DND-41 (cell line): ENCODE measurements around the gene VANGL2.

Experiments
- EZH2 ChIP-seq: IDR thresholded peaks from 3 replicates; pipeline ENCODE4 v1.6.1; 2012; ENCODE audit warnings: borderline replicate concordance, low read depth, mild to moderate bottlenecking, moderate library complexity, low read length, inconsistent platforms; ENCODE audit not compliant: severe bottlenecking
- TF ChIP-seq, protein P1 (sequence below): IDR thresholded peaks from 2 replicates; pipeline ENCODE4 v1.5.1; 2012; ENCODE audit warnings: borderline replicate concordance, low read length, moderate library complexity, mild to moderate bottlenecking; ENCODE audit not compliant: poor library complexity, severe bottlenecking; ENCODE audit errors: extremely low read depth

DNA sequence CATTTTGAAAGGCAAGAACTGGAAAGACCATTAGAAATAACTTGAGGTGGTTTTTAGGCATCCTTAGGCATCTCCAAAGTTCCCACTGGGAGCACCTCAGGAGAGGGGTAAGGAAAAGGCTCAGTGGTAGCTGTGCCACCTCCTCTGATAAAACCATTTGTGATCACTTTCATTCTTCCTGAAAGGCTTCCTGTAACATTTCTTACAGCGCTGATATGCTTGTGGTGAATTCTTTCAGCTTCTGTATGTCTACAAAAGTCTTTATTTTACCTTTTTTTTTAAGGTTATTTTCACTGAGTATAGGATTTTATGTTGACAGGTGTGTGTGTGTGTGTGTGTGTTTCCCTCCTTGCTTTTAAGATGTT lies 54.8 kb downstream of the VANGL2 start:
- TF ChIP-seq, protein P1, sequence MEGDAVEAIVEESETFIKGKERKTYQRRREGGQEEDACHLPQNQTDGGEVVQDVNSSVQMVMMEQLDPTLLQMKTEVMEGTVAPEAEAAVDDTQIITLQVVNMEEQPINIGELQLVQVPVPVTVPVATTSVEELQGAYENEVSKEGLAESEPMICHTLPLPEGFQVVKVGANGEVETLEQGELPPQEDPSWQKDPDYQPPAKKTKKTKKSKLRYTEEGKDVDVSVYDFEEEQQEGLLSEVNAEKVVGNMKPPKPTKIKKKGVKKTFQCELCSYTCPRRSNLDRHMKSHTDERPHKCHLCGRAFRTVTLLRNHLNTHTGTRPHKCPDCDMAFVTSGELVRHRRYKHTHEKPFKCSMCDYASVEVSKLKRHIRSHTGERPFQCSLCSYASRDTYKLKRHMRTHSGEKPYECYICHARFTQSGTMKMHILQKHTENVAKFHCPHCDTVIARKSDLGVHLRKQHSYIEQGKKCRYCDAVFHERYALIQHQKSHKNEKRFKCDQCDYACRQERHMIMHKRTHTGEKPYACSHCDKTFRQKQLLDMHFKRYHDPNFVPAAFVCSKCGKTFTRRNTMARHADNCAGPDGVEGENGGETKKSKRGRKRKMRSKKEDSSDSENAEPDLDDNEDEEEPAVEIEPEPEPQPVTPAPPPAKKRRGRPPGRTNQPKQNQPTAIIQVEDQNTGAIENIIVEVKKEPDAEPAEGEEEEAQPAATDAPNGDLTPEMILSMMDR, result no peak
- no peak for TF ChIP-seq EZH2
